B cell (primary cell): ENCODE measurements around the gene TKTL1. TPM values are rescaled to one million over a fixed set of nuclear protein-coding genes. Genes with fewer than 3 reads are reported as not detected.
A peak's percentile ranks its signal among the peaks of the same experiment; 100 is the strongest.

Source experiments
- ATAC-seq: fragments of 200-7000 bp; cut with Tn5 transposase; one replicate; pipeline ENCODE4 v1.10.0; 2021; ENCODE audit warnings: low read depth, mild to moderate bottlenecking, moderate number of reproducible peaks, moderate library complexity
- CTCF ChIA-PET: fragments of 350-600 bp; sonication (Branson Sonifier 250); formaldehyde crosslinking; loops from one replicate; lab custom pipeline; 2021; ENCODE audit warnings: antibody characterized with exemption, inconsistent platforms; lab: Charles Lee
- POLR2A ChIA-PET: fragments of 350-600 bp; sonication (Branson Sonifier 250); formaldehyde crosslinking; loops from one replicate; lab custom pipeline; 2021; ENCODE audit warnings: antibody characterized with exemption; lab: Charles Lee
- DNase-seq: peaks from one replicate; pipeline ENCODE4 v3.0.0; 2013
- H2AFZ ChIP-seq: 2 replicates; pipeline ENCODE4 v1.6.1; 2012; ENCODE audit warnings: mild to moderate bottlenecking, low read depth, low read length; ENCODE audit not compliant: insufficient read depth, poor library complexity, severe bottlenecking
- H3K27ac ChIP-seq, 2 donors: 1 replicate in 1 of 2; 2 replicates in 1 of 2; pipeline ENCODE4 v1.5.1; 2012 to 2013; ENCODE audit warnings: low read length in 2 of 2, mild to moderate bottlenecking in 2 of 2, moderate library complexity in 1 of 2
- H3K27me3 ChIP-seq, 4 experiments: fragments of 200-600 bp in 1 of 4; sonication (generic) in 1 of 4; replicated peaks in 1 of 4; 1 replicate in 2 of 4; 2 replicates in 2 of 4; pipeline versions ENCODE4 v1.6.1 to v1.7.0; 2013 to 2016; ENCODE audit warnings: low read length in 3 of 4, mild to moderate bottlenecking in 2 of 4, mixed read lengths in 1 of 4, moderate library complexity in 1 of 4; ENCODE audit not compliant: insufficient read depth in 4 of 4, control insufficient read depth in 3 of 4; ENCODE audit errors: control extremely low read depth in 1 of 4
- H3K36me3 ChIP-seq, 2 experiments: replicated peaks in 1 of 2; 1 replicate in 1 of 2; 2 replicates in 1 of 2; pipeline versions ENCODE4 v1.6.1 to v1.7.1; 2013; ENCODE audit warnings: low read length in 1 of 2; ENCODE audit not compliant: insufficient read depth in 2 of 2, control insufficient read depth in 1 of 2; ENCODE audit errors: control extremely low read depth in 1 of 2, extremely low read depth in 1 of 2
- H3K4me1 ChIP-seq, 2 donors: fragments of 200-600 bp in 1 of 2; sonication (generic) in 1 of 2; 1 replicate in 1 of 2; 2 replicates in 1 of 2; pipeline versions ENCODE4 v1.5.1 to v1.6.1; 2013 to 2017; ENCODE audit warnings: low read length in 2 of 2; ENCODE audit not compliant: control insufficient read depth in 2 of 2, insufficient read depth in 2 of 2
- H3K4me2 ChIP-seq: replicated peaks from 2 replicates; pipeline ENCODE3; 2012; ENCODE audit warnings: mild to moderate bottlenecking, low read depth, low read length; ENCODE audit not compliant: poor library complexity, severe bottlenecking
- H3K4me3 ChIP-seq, 5 experiments: fragments of 200-600 bp in 1 of 5; sonication (generic) in 1 of 5; 1 replicate in 3 of 5; 2 replicates in 2 of 5; pipeline versions ENCODE4 v1.5.1 to v1.7.0; 2011 to 2016; ENCODE audit warnings: low read length in 4 of 5, mild to moderate bottlenecking in 4 of 5, low read depth in 2 of 5, control low read depth in 1 of 5, moderate library complexity in 1 of 5; ENCODE audit not compliant: insufficient read depth in 1 of 5; ENCODE audit errors: control extremely low read depth in 1 of 5, extremely low read depth in 1 of 5
- H3K79me2 ChIP-seq: fragments of 200-600 bp; sonication (generic); one replicate; pipeline ENCODE4 v1.6.0; 2016; ENCODE audit warnings: low read length; ENCODE audit not compliant: control insufficient read depth, insufficient read depth
- H3K9ac ChIP-seq: fragments of 200-600 bp; sonication (generic); 2 replicates; pipeline ENCODE4 v1.6.1; 2017; ENCODE audit warnings: mild to moderate bottlenecking, low read length, moderate library complexity
- H3K9me3 ChIP-seq, 3 donors: one replicate each; pipeline versions ENCODE4 v1.6.1 to v1.7.1; 2013; ENCODE audit warnings: low read length in 2 of 3; ENCODE audit not compliant: control insufficient read depth in 2 of 3, insufficient read depth in 1 of 3; ENCODE audit errors: control extremely low read depth in 1 of 3
- H4K20me1 ChIP-seq: 2 replicates; pipeline ENCODE4 v1.6.0; 2012; ENCODE audit warnings: mild to moderate bottlenecking, low read length; ENCODE audit not compliant: insufficient read depth, control insufficient read depth, poor library complexity, severe bottlenecking
- H3K27ac Mint-ChIP-seq: one replicate; pipeline ENCODE4 v1.8.0; 2021; ENCODE audit warnings: mixed read lengths
- H3K27me3 Mint-ChIP-seq: one replicate; pipeline ENCODE4 v1.8.0; 2021; ENCODE audit warnings: mixed read lengths
- H3K4me1 Mint-ChIP-seq: one replicate; pipeline ENCODE4 v1.8.0; 2021; ENCODE audit warnings: mixed read lengths
- H3K4me3 Mint-ChIP-seq: one replicate; pipeline ENCODE4 v1.8.0; 2021; ENCODE audit warnings: mixed read lengths
- H3K9me3 Mint-ChIP-seq: one replicate; pipeline ENCODE4 v1.8.0; 2022; ENCODE audit warnings: mixed read lengths; ENCODE audit not compliant: insufficient read depth
- EZH2 ChIP-seq: IDR thresholded peaks from 2 replicates; pipeline ENCODE4 v1.6.1; 2012; ENCODE audit warnings: borderline replicate concordance, low read depth, mild to moderate bottlenecking, moderate library complexity, low read length; ENCODE audit not compliant: insufficient read depth, poor library complexity, severe bottlenecking
- WGBS: methylation state at CpG from one replicate; pipeline ENCODE4 v1.1.5; 2013; ENCODE audit warnings: missing lambda C conversion rate; ENCODE audit not compliant: insufficient coverage; 5-methylcytosine and 5-hydroxymethylcytosine counted together
- intact Hi-C: fragments of 100-400 bp; cut with micrococcal nuclease; formaldehyde crosslinking; loops from one replicate; pipeline ENCODE4 v1.10.0; 2022
- polyA plus RNA-seq: library from polyadenylated mRNA; depleted of rRNA; stranded (reverse); fragments of >200 nt; gene quantifications from 2 replicates; pipeline ENCODE4 v1.2.3, GENCODE V29; 2012
- total RNA-seq, 2 donors: library from RNA; stranded (reverse); fragments of 120-200 nt in 1 of 2; gene quantifications; 1 replicate in 1 of 2; 2 replicates in 1 of 2; pipeline versions ENCODE4 v1.2.3 to v1.2.4, GENCODE V29; 2013 to 2022
- TF ChIP-seq, protein P1 (sequence below): fragments of 200-600 bp; IDR thresholded peaks from one replicate; pipeline ENCODE4 v1.8.0; 2022; ENCODE audit warnings: antibody characterized with exemption, mild to moderate bottlenecking

Gene TKTL1
- total and polyA plus RNA-seq, 2 donors (not counting 1 experiment from before 2014, with no cell fraction given) = 0.18 to 0.96 TPM

GRCh38 chrX:154373340-154374306, 78.0 kb downstream of the TKTL1 start:
- no peaks in the 10 kb centered on the region for H3K9me3 ChIP-seq
- H3K4me3 ChIP-seq = peak overlapping the region in 4 of 5 experiments; percentile 15 to 46 (median 29)
- no peaks in the 10 kb centered on the region for H4K20me1 ChIP-seq
- H3K27me3 ChIP-seq = no peaks in the 10 kb centered on the region
- peak overlapping the region; percentile 74 for H3K4me2 ChIP-seq
- ATAC-seq = no peak
- H3K79me2 ChIP-seq = peaks cover 20% of the 10 kb centered on the region
- Mint-ChIP-seq H3K27ac (peak overlapping the region; percentile 59), H3K4me1 (peaks cover 25% of the 10 kb centered on the region), H3K4me3 (peak overlapping the region; percentile 70), H3K27me3 (no peaks in the 10 kb centered on the region), H3K9me3 (no peaks in the 10 kb centered on the region)
- CTCF ChIA-PET = interaction anchor here (0.6 to 3.2 kb wide), 18 partner anchors 8 to 232 kb away, joined by 3 to 45 read pairs (median 4); partner anchors contain the start of genes ATP6AP1, RPL10 and SLC10A3
- intact Hi-C loops = loop anchor here (1.0 to 10.0 kb wide), 3 partner anchors 144 to 279 kb away; partner anchors contain the start of genes FAM3A and MECP2
- peak overlapping the region; percentile 22 for H2AFZ ChIP-seq
- POLR2A ChIA-PET = interaction anchor here (0.6 to 1.1 kb wide), 3 partner anchors 25 to 153 kb away, joined by 3 read pairs; partner anchors contain the start of gene SLC10A3
- H3K9ac ChIP-seq = peak overlapping the region; percentile 29
- H3K4me1 ChIP-seq = peaks cover 27 to 48% of the 10 kb centered on the region in 2 donors
- TF ChIP-seq, protein P1, sequence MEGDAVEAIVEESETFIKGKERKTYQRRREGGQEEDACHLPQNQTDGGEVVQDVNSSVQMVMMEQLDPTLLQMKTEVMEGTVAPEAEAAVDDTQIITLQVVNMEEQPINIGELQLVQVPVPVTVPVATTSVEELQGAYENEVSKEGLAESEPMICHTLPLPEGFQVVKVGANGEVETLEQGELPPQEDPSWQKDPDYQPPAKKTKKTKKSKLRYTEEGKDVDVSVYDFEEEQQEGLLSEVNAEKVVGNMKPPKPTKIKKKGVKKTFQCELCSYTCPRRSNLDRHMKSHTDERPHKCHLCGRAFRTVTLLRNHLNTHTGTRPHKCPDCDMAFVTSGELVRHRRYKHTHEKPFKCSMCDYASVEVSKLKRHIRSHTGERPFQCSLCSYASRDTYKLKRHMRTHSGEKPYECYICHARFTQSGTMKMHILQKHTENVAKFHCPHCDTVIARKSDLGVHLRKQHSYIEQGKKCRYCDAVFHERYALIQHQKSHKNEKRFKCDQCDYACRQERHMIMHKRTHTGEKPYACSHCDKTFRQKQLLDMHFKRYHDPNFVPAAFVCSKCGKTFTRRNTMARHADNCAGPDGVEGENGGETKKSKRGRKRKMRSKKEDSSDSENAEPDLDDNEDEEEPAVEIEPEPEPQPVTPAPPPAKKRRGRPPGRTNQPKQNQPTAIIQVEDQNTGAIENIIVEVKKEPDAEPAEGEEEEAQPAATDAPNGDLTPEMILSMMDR = peak; percentile 46
- TF ChIP-seq EZH2 = no peak
- WGBS = 21% methylated on average over 11 of the region's 23 CpGs
- DNase-seq = peak; percentile 57
- H3K36me3 ChIP-seq = no peaks in the 10 kb centered on the region
- H3K27ac ChIP-seq = no peak overlapping the region
